HG03354 (cell line): Measurements from ENCODE around the gene DOCK6.

ENCODE experiments used
- ATAC-seq: cut with Tn5 transposase; IDR thresholded peaks from one replicate; pipeline ENCODE4 v1.9.1; 2021; ENCODE audit warnings: mild to moderate bottlenecking; ENCODE audit not compliant: unreplicated experiment, poor library complexity, severe bottlenecking

Gene DOCK6

DNA sequence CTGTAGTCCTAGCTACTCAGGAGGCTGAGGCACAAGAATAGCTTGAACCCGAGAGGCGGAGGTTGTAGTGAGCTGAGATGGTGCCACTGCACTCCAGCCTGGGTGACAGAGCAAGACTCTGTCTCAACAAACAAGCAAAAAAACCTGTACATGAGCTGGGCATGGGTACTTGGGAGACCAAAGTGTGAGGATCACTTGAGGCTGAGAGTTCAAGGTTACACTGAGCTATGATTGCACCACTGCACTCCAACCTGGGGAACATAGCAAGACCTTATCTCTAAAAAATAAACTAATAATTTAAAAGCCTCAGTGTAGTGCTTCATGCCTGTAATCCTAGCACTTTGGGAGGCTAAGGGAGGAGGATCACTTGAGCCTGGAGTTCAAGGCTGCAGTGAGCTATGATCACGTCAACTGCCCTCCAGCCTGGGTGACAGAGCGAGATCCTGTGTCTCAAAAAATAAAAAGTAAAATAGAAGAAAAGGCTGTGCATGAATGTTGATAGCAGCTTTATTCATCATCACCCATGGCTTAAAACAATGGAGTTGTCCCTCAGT is 12.3 kb upstream of the DOCK6 start:
- no peak for ATAC-seq

DNA sequence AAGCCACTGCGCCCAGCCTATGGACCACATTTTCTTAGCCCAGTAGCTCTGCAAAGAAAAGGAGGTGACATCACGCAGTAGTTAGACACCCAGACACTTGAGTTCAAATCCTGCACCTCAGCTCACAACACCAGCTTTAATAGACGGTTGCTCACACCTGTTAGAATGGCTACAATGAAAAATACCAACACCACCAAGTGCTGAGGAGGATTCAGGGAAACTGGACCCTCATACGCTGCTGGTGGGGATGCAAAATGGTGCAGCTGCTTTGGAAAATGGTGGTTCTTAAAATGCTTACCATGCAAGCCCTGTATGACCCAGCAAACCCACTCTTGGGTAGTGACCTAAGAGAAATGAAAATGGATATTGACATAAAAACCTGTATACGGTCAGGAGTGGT is 11.7 kb upstream of the DOCK6 start:
- no peak for ATAC-seq

DNA sequence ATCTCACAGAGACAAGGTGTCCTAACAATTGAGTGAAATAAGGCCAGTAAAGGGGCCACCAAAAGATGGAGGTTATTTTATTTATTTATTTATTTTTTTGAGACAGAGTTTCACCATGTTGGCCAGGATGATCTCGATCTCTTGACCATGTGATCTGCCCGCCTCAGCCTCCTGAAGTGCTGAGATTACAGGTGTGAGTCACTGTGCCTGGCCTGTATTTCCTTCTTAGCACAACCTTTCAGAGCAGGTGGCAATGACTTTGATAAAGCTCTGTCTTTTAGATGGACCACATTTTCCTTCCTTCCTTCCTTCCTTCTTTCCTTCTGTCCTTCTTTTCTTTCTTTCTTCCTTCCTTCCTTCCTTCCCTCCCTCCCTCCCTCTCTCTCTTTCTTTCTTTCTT is 11.0 kb upstream of the DOCK6 start:
- ATAC-seq: no peak

DNA sequence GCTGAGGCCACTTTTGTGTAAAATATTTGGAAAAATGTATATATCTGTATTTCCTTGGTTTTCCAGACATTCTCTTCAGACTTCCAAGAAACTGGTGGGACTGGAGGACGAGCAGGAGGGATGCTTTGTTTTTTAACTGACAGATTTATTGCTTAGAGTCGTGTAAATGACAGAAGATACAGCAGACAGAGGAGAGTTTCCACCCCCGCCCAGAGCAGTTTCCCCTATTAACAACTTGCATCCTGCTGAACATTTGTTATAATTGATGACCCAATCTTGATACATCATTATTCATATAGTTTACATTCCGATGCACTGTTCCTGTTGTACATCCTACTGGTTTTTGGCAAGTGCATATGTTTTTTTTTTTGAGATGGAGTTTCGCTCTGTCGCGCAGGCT is 7.1 kb upstream of the DOCK6 start:
- no peak for ATAC-seq

DNA sequence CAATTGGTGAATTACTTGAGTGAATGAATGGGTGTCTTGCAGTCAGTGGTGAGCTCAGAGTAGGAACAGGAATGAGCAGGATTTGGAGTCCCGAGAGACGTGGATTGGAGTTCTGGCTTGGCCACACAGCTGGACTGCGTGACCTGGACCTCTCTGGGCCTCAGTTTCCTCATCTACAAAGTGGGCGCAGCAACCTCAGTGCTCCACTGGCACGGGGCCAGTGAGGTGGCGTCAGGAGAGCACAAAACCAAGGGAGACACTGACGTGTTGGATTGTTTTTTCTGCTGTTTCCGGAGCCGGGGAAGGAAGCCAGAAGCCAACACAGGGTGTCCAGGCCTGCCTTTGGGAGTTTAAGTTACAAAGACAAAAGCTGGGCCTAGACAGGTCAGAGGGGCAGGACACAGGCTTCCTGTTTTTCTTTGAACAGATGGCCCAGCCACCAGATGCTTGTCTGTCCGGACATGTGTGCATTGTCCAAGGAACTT is 6.5 kb upstream of the DOCK6 start:
- no peak for ATAC-seq

DNA sequence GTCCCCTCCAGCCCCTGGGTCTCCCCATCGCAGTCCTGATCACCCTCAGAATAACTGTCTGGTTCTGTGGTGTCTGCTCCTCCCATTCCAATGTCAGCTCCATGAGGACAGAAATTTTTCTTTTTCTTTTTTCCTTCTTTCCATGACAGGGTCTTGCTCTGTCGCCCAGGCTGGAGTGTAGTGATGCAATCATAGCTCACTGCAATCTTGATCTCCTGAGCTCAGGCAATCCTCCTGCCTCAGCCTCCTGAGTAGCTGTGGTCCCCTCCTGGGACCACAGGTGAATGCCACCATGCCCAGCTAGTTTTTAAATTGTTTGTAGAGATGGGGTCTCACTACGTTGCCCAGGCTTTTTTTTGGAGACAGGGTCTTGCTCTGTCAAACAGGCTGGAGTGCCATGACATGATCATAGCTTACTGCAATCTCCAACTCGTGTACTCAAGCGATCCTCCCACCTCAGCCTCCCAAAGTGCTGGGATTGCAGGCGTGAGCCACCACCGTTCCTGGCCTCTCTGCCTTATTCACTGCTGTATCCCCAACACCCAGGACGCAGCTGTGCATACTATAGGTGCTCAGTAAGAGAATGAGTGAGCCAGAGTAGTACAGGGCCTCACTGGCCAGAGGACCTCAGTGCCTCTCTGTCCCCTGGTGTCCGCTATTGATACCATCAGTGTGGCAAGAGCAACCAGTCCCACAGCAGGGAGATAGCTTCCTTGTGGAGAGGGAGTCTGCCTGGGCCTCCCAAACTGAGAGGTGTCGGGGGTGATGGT is 5.2 kb upstream of the DOCK6 start:
- ATAC-seq: no peak

DNA sequence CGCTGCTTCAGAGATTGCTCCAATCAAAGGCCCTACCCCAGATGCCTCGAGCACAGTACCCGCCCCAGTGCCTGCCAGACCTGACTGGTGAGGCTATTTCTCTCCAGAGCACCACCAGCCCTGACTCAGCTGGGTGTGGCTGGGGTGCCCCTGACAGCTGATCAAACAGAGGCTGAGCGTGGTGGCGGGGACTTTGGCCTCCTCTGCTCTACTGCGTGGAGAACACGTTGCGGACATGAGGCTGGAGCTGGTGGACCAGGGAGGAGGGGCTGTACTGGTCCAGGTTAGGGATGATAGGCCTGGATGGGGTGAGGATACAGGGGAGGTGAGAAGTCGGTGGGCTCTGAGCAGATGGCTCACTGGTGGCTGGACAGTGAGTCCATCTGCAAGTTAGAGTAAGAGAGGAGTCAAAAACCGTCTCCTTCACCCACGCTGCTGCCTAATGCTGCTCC is 3.5 kb upstream of the DOCK6 start:
- no peak for ATAC-seq

DNA sequence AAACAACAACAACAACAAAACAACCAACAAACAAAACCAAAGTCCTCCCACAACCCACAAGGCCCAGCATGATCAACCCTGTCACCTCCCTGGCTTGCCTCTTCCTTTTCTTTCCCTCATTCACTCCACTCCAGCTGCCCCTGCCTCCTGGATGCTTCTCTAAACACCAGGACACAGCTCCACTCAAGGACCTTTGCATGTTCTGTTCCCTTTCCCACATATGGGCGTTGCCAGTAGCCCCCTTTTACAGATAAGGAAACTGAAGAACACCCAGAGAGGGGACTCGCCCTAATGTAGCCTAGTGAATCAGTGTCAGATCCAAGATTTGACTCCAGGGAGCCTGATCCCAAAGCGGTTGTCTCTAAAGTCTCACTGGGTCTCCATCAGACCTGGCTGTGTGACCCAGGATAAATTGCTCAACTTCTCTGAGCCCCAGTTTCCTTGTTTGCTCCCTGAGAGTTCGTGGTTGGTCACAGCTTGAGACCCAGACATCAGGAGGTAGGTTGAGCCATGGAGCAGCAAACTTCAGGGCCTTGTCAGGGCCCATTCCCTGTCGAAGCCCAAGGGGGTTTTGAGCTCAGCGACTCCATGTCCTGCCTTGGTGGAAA is 3.0 kb upstream of the DOCK6 start:
- ATAC-seq: no peak

DNA sequence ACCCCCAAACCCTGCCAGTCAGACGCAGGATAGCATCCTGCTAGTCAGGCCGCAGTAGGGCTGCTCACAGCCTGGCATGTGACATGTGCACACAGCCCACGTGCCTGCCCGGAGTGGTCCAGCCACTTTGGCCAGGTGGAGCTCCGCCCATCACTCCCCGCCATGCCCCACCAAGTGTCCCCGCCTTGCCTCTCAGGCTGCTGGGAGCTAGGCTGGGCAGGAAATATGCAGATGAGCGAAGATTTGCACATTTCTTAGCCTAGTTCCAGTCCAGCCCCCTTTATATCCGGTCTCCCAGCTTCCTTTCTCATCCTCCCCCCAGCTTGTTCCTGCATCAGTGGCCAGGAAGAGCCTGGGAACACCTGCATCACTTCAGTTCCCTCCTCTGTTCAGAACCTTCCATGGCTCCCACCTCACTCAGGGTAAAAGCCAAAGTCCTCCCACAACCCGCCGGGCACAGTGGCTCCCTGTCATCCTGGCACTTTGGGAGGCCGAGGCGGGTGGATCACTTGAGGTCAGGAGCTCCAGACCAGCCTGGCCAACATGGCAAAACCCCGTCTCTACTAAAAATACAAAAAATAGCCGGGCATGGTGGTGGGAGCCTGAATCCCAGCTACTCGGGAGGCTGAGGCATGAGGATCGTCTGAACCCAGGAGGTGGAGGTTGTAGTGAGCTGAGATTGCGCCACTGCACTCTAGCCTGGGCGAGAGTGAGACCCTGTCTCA is 2.3 kb upstream of the DOCK6 start:
- no peak for ATAC-seq

DNA sequence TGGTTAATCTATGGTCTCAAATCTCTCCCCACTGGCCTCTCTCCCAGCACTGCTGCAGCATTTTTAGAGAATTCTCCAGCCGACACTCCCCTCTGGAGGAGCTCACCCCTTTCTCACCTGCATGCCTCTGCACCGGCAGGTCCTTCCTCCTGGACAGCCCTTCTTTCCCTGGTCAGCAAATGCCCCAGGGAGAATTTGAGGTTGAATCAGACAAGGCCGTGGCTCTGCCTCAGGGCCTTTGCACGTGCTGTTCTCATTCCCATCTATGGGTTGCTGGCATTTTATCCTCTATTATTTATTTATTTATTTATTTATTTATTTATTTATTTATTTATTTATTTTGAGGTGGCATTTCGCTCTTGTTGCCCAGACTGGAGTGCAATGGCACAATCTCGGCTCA is 1.4 kb upstream of the DOCK6 start:
- no peak for ATAC-seq

DNA sequence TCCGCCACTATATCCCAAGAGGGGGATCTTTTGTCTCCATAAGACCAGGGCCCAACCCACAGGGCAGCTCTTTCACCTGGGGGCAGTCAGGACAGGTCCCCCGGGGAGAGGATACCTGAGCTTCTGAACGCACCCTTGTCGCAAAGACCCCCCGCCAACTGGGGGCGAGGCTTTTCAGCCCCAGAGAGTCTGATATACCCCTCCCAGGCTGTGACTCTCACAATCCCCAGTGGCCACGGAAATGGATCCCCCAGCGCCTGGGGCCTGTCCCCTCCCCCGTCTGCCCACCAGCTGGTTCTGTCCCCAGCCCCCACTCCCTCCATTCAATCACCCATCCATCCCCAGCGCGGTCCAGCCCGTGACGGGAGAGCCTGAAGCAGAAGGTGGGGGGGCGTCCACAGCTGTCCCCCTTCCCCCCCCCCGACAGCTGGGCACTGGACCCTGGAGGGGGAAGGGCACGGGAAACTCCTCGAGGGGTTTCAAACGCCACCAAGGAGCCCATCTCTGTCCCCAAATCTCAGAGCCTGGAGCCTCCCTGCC is 823 bp downstream of the DOCK6 start:
- ATAC-seq: no peak

DNA sequence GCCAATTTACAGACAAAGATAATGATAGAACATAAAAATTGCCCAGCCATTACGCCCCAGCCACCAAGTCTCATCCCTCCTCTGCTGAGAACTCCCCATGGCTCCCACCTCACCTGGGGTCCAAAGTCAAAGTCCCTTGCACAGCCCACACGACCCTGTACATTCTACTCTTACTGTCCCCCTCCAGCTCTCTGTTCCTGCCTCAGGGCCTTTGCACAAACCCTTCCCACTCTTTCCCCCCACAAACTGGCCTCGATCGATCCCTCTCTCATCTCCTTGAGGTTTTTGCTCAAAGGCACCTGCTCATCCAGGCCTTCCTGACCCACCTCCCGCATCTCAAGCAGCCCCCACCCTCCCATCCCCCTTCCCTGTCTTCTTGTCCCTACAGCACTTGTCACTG is 1.3 kb downstream of the DOCK6 start:
- ATAC-seq: no peak

DNA sequence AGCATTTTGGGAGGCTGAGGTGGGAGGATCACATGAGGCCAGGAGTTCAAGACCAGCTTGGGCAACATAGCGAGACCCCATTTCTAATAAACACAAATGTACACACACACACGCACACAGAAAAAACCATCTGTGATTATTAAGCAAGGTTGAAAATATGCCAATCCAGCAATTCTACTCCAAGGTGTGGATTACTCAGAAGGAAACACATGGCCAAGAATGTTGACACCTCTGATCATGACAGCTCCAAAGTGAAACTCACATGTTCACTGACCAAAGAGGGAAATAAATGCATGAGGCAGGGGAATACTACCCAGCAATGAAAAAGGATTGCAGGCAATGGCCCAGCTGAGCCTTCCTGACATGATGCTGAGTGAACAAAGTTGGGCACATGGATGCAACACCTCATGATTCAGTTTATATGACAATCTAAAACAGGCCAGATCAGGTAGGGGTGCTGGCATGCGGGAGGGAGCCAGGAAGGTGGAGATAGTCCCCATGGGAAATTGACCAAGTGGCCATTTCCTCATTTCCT is 4.4 kb downstream of the DOCK6 start:
- ATAC-seq: no peak

DNA sequence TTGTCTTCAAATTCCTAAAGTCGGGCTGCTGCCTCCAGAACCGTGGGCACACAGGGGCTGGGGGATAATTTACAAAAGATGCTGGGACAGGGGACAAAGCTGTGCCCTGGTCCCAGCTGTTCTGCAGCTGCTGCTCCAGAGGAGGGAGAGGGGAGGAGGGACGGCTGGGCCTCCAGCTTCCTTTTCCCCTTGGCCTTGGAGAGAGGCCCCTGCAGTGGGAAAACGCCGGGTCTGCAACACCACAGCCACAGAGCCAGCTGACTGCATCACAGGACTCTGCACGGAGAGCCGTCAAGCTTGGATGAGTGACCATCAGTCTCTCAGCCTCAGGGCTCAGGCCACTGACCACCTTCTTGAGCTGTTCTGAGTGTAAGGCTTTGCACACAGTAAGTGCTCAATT is 6.1 kb downstream of the DOCK6 start:
- ATAC-seq: no peak

DNA sequence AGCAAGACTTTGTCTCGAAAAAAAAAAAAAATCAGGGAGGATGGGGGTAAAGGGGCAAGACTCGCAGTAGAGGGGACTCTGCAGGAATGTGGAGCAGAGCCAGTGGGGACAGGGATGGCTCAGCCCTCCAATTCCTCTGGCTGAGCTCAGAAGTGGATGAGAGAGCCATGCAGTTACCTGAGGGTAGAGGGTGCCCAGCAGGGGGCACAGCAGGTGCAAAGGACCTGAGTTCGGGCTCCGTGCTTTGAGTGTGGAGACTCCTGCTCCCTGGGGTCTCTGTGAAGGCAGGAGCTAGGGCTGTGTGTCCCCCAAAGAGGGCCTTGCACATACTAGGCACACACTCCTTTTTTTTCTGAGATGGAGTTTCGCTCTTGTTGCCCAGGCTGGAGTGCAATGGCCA is 7.7 kb downstream of the DOCK6 start:
- no peak for ATAC-seq

DNA sequence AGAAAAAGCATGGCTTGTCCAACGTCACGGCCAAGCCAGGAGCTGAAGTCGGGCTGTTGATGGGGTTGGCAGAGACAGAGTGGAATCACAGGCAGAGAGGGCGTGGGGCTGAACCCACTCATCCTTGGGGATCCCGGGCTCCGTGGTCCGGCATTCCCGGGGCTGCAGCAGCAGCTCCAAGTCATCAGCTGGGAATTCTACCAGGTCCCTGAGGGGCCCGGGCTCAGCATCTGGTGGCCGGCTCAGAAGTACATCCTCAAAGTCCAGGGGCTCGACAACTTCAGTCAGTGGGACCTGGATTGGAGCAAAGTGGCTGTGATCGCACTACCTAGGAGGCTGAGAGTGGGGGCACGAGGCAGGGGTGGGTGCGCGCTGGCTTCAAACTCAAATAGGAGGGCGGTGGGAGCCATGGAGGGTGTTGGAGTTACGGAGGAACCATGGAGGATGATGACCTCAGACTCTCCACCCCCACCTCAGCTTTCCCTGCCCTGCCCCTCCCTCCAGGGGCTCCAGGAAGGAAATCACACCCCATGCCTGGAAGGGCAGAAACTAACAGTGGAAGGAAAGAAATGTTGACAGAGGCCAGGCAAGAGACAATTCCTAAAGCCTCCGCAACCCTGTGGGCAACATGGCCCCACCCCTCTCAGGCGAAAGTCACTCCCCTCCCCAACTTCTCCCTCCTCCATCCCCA is 9.5 kb downstream of the DOCK6 start:
- no peak for ATAC-seq

DNA sequence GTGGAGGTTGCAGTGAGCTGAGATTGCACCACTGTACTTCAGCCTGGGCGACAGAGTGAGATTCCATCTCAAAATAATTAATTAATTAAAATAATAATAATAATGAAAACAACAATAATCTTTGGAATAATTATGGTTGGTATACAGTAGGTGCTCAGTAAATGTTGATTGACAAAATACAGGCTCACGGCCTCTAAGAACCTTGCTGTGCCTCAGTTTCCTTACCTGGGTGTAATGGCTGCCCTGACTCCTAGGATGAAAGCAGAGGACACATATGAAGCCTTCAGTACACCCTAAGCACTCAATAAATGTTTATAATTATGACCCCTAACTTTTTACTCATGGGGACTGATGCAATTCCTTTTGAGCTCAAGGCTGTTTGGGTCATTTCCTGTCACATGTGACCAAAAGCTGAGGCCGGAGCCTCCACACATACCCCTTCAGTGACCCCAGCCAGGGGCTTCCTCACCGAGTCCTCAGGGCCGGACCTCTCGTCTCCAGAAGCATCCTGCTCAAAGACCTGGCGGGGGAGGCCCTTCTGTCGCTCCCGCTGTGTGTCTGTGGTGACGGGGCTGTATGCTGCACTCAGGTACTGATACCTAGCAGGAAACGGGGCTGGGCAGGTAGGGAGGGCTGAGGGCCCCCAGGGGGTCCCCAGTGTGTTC is 10.5 kb downstream of the DOCK6 start:
- ATAC-seq: no peak

DNA sequence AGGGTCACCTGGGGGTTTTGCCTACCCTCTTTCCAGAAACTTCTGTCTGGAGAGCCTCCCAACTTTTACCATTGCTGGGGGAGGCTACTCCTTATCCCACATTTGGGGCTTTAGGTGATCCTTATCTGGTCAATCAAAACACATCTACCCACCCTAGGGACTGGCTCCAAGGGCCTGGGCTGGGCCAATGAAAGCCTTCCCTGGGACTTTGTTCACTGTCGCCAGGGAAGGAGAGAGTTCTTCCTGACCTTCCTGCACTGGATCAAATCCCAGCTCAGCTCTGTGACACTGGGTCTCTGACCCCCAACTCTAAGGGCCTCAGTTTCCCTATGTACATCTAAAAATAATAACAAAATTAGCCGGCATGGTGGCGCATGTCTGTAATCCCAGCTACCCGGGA is 11.1 kb downstream of the DOCK6 start:
- ATAC-seq: no peak

DNA sequence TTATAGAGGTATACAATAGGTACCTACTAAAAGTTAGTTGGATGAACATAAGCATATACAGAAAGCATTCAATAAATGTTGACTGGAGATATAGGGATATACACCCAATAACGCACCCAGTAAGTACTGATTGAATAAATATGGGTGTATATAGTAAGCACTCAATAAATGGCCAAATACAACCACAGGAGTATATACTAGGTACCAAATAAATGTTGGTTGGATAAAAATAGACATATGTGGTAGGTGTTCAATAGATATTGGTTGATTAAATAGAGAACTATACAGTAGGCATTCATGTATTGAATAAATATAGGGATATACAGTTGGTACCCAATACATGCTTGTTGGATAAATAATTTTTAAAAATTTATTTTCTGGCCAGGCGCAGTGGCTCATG is 13.5 kb downstream of the DOCK6 start:
- ATAC-seq: no peak
